NCI-H2196 treated with DMSO at 0.1 percent for 48 hours (cell line): ENCODE data around the gene ASXL1.
"Not testable (repeated sequence)": the region's sequence is repeated elsewhere in the genome, so short reads cannot be mapped to it uniquely, and the experiment has no call there.

Experiments
- DNase-seq: peaks from one replicate; lab custom pipeline; 2025; ENCODE audit not compliant: unreplicated experiment; lab: John Stamatoyannopoulos, UW

ASXL1 gene

GRCh38 chr20:32359633-32360332 lies 1.7 kb downstream of the ASXL1 start:
- DNase-seq: no peak

- no peak for DNase-seq
These were observed 2.2 kb downstream of the ASXL1 start for GRCh38 chr20:32360333-32360634.

- DNase-seq: no peak
These were observed 4.8 kb downstream of the ASXL1 start for GRCh38 chr20:32362901-32363364.

GRCh38 chr20:32363492-32363891 lies 5.4 kb downstream of the ASXL1 start:
- DNase-seq: no peak

- no peak for DNase-seq
These were observed 6.5 kb downstream of the ASXL1 start for GRCh38 chr20:32364554-32365208.

- DNase-seq: no peak
These were observed 7.4 kb downstream of the ASXL1 start for GRCh38 chr20:32365564-32365963.

- no peak for DNase-seq
These were observed 8.2 kb downstream of the ASXL1 start for GRCh38 chr20:32366380-32366779.

GRCh38 chr20:32368323-32368722 lies 10.2 kb downstream of the ASXL1 start:
- no peak for DNase-seq

- no peak for DNase-seq
These were observed 10.8 kb downstream of the ASXL1 start for GRCh38 chr20:32368925-32369324.

GRCh38 chr20:32370897-32371296 lies 12.8 kb downstream of the ASXL1 start:
- DNase-seq: no peak

GRCh38 chr20:32378461-32378860 lies 20.3 kb downstream of the ASXL1 start:
- no peak for DNase-seq

- not testable (repeated sequence) for DNase-seq
These were observed 21.9 kb downstream of the ASXL1 start for GRCh38 chr20:32380037-32380436.

- DNase-seq: no peak
These were observed 22.6 kb downstream of the ASXL1 start for GRCh38 chr20:32380745-32381144.

GRCh38 chr20:32382102-32382950 lies 24.2 kb downstream of the ASXL1 start:
- no peak for DNase-seq

- not testable (repeated sequence) for DNase-seq
These were observed 25.3 kb downstream of the ASXL1 start for GRCh38 chr20:32383441-32383840.

GRCh38 chr20:32385541-32385940 lies 27.4 kb downstream of the ASXL1 start:
- DNase-seq: no peak

GRCh38 chr20:32386091-32386490 lies 28.0 kb downstream of the ASXL1 start:
- no peak for DNase-seq

GRCh38 chr20:32387252-32387651 lies 29.1 kb downstream of the ASXL1 start:
- no peak for DNase-seq

- DNase-seq: no peak
These were observed 32.9 kb downstream of the ASXL1 start for GRCh38 chr20:32391003-32391402.

- no peak for DNase-seq
These were observed 36.9 kb downstream of the ASXL1 start for GRCh38 chr20:32395066-32395465.

GRCh38 chr20:32396646-32397160 lies 38.6 kb downstream of the ASXL1 start:
- no peak for DNase-seq
